B cell (primary cell): ENCODE results near the gene BRI3. TPM values are rescaled to one million over a fixed set of nuclear protein-coding genes. Genes with fewer than 3 reads are reported as not detected.

ENCODE experiments used
- ATAC-seq: fragments of 200-7000 bp; cut with Tn5 transposase; one replicate; pipeline ENCODE4 v1.10.0; 2021; ENCODE audit warnings: low read depth, mild to moderate bottlenecking, moderate number of reproducible peaks, moderate library complexity
- CTCF ChIA-PET: fragments of 350-600 bp; sonication (Branson Sonifier 250); formaldehyde crosslinking; loops from one replicate; lab custom pipeline; 2021; ENCODE audit warnings: antibody characterized with exemption, inconsistent platforms; lab: Charles Lee
- POLR2A ChIA-PET: fragments of 350-600 bp; sonication (Branson Sonifier 250); formaldehyde crosslinking; loops from one replicate; lab custom pipeline; 2021; ENCODE audit warnings: antibody characterized with exemption; lab: Charles Lee
- DNase-seq: peaks from one replicate; pipeline ENCODE4 v3.0.0; 2013
- H2AFZ ChIP-seq: 2 replicates; pipeline ENCODE4 v1.6.1; 2012; ENCODE audit warnings: mild to moderate bottlenecking, low read depth, low read length; ENCODE audit not compliant: insufficient read depth, poor library complexity, severe bottlenecking
- H3K27ac ChIP-seq, 2 donors: 1 replicate in 1 of 2; 2 replicates in 1 of 2; pipeline ENCODE4 v1.5.1; 2012 to 2013; ENCODE audit warnings: low read length in 2 of 2, mild to moderate bottlenecking in 2 of 2, moderate library complexity in 1 of 2
- H3K27me3 ChIP-seq, 4 experiments: fragments of 200-600 bp in 1 of 4; sonication (generic) in 1 of 4; replicated peaks in 1 of 4; 1 replicate in 2 of 4; 2 replicates in 2 of 4; pipeline versions ENCODE4 v1.6.1 to v1.7.0; 2013 to 2016; ENCODE audit warnings: low read length in 3 of 4, mild to moderate bottlenecking in 2 of 4, mixed read lengths in 1 of 4, moderate library complexity in 1 of 4; ENCODE audit not compliant: insufficient read depth in 4 of 4, control insufficient read depth in 3 of 4; ENCODE audit errors: control extremely low read depth in 1 of 4
- H3K36me3 ChIP-seq, 2 experiments: replicated peaks in 1 of 2; 1 replicate in 1 of 2; 2 replicates in 1 of 2; pipeline versions ENCODE4 v1.6.1 to v1.7.1; 2013; ENCODE audit warnings: low read length in 1 of 2; ENCODE audit not compliant: insufficient read depth in 2 of 2, control insufficient read depth in 1 of 2; ENCODE audit errors: control extremely low read depth in 1 of 2, extremely low read depth in 1 of 2
- H3K4me1 ChIP-seq, 2 donors: fragments of 200-600 bp in 1 of 2; sonication (generic) in 1 of 2; 1 replicate in 1 of 2; 2 replicates in 1 of 2; pipeline versions ENCODE4 v1.5.1 to v1.6.1; 2013 to 2017; ENCODE audit warnings: low read length in 2 of 2; ENCODE audit not compliant: control insufficient read depth in 2 of 2, insufficient read depth in 2 of 2
- H3K4me2 ChIP-seq: replicated peaks from 2 replicates; pipeline ENCODE3; 2012; ENCODE audit warnings: mild to moderate bottlenecking, low read depth, low read length; ENCODE audit not compliant: poor library complexity, severe bottlenecking
- H3K4me3 ChIP-seq, 5 experiments: fragments of 200-600 bp in 1 of 5; sonication (generic) in 1 of 5; 1 replicate in 3 of 5; 2 replicates in 2 of 5; pipeline versions ENCODE4 v1.5.1 to v1.7.0; 2011 to 2016; ENCODE audit warnings: low read length in 4 of 5, mild to moderate bottlenecking in 4 of 5, low read depth in 2 of 5, control low read depth in 1 of 5, moderate library complexity in 1 of 5; ENCODE audit not compliant: insufficient read depth in 1 of 5; ENCODE audit errors: control extremely low read depth in 1 of 5, extremely low read depth in 1 of 5
- H3K79me2 ChIP-seq: fragments of 200-600 bp; sonication (generic); one replicate; pipeline ENCODE4 v1.6.0; 2016; ENCODE audit warnings: low read length; ENCODE audit not compliant: control insufficient read depth, insufficient read depth
- H3K9ac ChIP-seq: fragments of 200-600 bp; sonication (generic); 2 replicates; pipeline ENCODE4 v1.6.1; 2017; ENCODE audit warnings: mild to moderate bottlenecking, low read length, moderate library complexity
- H3K9me3 ChIP-seq, 3 donors: one replicate each; pipeline versions ENCODE4 v1.6.1 to v1.7.1; 2013; ENCODE audit warnings: low read length in 2 of 3; ENCODE audit not compliant: control insufficient read depth in 2 of 3, insufficient read depth in 1 of 3; ENCODE audit errors: control extremely low read depth in 1 of 3
- H4K20me1 ChIP-seq: 2 replicates; pipeline ENCODE4 v1.6.0; 2012; ENCODE audit warnings: mild to moderate bottlenecking, low read length; ENCODE audit not compliant: insufficient read depth, control insufficient read depth, poor library complexity, severe bottlenecking
- H3K27ac Mint-ChIP-seq: one replicate; pipeline ENCODE4 v1.8.0; 2021; ENCODE audit warnings: mixed read lengths
- H3K27me3 Mint-ChIP-seq: one replicate; pipeline ENCODE4 v1.8.0; 2021; ENCODE audit warnings: mixed read lengths
- H3K4me1 Mint-ChIP-seq: one replicate; pipeline ENCODE4 v1.8.0; 2021; ENCODE audit warnings: mixed read lengths
- H3K4me3 Mint-ChIP-seq: one replicate; pipeline ENCODE4 v1.8.0; 2021; ENCODE audit warnings: mixed read lengths
- H3K9me3 Mint-ChIP-seq: one replicate; pipeline ENCODE4 v1.8.0; 2022; ENCODE audit warnings: mixed read lengths; ENCODE audit not compliant: insufficient read depth
- EZH2 ChIP-seq: IDR thresholded peaks from 2 replicates; pipeline ENCODE4 v1.6.1; 2012; ENCODE audit warnings: borderline replicate concordance, low read depth, mild to moderate bottlenecking, moderate library complexity, low read length; ENCODE audit not compliant: insufficient read depth, poor library complexity, severe bottlenecking
- WGBS: methylation state at CpG from one replicate; pipeline ENCODE4 v1.1.5; 2013; ENCODE audit warnings: missing lambda C conversion rate; ENCODE audit not compliant: insufficient coverage; 5-methylcytosine and 5-hydroxymethylcytosine counted together
- intact Hi-C: fragments of 100-400 bp; cut with micrococcal nuclease; formaldehyde crosslinking; loops from one replicate; pipeline ENCODE4 v1.10.0; 2022
- polyA plus RNA-seq: library from polyadenylated mRNA; depleted of rRNA; stranded (reverse); fragments of >200 nt; gene quantifications from 2 replicates; pipeline ENCODE4 v1.2.3, GENCODE V29; 2012
- total RNA-seq, 2 donors: library from RNA; stranded (reverse); fragments of 120-200 nt in 1 of 2; gene quantifications; 1 replicate in 1 of 2; 2 replicates in 1 of 2; pipeline versions ENCODE4 v1.2.3 to v1.2.4, GENCODE V29; 2013 to 2022
- TF ChIP-seq, protein P1 (sequence below): fragments of 200-600 bp; IDR thresholded peaks from one replicate; pipeline ENCODE4 v1.8.0; 2022; ENCODE audit warnings: antibody characterized with exemption, mild to moderate bottlenecking

The BRI3 gene
- total and polyA plus RNA-seq, 2 donors (not counting 1 experiment from before 2014, with no cell fraction given) = 21.6 to 86.7 TPM

DNA sequence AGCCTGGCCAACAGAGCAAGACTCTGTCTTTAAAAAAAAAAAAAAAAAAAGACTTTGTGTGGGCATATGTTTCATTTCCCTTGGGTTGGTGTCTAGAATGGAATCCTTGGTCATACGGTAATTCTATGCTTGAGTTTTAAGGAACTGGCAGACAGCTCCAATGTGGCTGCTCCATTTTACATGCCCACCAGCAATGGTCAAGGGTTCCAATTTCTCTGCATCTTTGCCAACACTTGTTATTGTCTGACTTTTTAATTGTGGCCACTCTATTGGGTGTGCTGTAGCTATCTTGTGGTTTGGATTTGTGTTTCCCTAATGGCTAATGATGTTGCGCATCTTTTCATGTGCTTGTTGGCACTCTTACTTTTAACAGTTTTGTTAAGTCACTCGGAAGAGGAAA lies 57.6 kb downstream of the BRI3 start:
- intact Hi-C loops = no loop called here
- no peak for DNase-seq
- H3K36me3 ChIP-seq = no peaks in the 10 kb centered on the region
- no peaks in the 10 kb centered on the region for H3K79me2 ChIP-seq
- Mint-ChIP-seq H3K4me3 (no peak overlapping the region), H3K27ac (no peak overlapping the region), H3K4me1 (no peaks in the 10 kb centered on the region), H3K27me3 (no peaks in the 10 kb centered on the region), H3K9me3 (no peaks in the 10 kb centered on the region)
- TF ChIP-seq, protein P1, sequence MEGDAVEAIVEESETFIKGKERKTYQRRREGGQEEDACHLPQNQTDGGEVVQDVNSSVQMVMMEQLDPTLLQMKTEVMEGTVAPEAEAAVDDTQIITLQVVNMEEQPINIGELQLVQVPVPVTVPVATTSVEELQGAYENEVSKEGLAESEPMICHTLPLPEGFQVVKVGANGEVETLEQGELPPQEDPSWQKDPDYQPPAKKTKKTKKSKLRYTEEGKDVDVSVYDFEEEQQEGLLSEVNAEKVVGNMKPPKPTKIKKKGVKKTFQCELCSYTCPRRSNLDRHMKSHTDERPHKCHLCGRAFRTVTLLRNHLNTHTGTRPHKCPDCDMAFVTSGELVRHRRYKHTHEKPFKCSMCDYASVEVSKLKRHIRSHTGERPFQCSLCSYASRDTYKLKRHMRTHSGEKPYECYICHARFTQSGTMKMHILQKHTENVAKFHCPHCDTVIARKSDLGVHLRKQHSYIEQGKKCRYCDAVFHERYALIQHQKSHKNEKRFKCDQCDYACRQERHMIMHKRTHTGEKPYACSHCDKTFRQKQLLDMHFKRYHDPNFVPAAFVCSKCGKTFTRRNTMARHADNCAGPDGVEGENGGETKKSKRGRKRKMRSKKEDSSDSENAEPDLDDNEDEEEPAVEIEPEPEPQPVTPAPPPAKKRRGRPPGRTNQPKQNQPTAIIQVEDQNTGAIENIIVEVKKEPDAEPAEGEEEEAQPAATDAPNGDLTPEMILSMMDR = no peak
- TF ChIP-seq EZH2 = no peak
- ChIA-PET POLR2A (no interaction called here), CTCF (no interaction called here)
- H3K4me1 ChIP-seq = no peaks in the 10 kb centered on the region
- H3K4me3 ChIP-seq = no peak overlapping the region
- no peak overlapping the region for H2AFZ ChIP-seq
- WGBS = no CpG with 5 or more reads among the region's 3 CpGs
- H3K27ac ChIP-seq = no peak overlapping the region
- peaks cover 0 to 16% (median 6%) of the 10 kb centered on the region in 3 donors for H3K9me3 ChIP-seq
- H3K27me3 ChIP-seq = peaks cover 0 to 2% (median 0%) of the 10 kb centered on the region in 4 experiments
- H4K20me1 ChIP-seq = no peaks in the 10 kb centered on the region
- no peak overlapping the region for H3K9ac ChIP-seq
- no peak overlapping the region for H3K4me2 ChIP-seq
- no peak for ATAC-seq

DNA sequence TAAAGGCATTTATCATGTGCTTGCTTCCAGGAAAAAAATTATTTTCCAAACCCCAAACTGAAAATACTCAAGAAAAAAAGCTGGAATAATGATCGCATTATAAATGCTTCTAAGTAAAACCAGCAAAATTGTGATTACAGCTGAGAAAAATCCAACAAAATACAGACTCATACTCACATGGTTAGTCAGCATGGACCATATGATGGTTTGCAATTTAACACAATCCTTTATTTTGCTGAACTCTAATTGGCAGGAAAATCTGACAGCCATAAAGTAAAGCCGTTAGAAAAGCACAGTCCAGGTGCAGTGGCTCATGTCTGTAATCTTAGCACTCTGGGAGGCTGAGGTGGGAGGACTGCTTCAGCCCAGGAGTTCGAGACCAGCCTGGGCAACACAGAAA lies 59.6 kb downstream of the BRI3 start:
- Histone ChIP-seq H3K36me3 (no peaks in the 10 kb centered on the region), H3K4me2 (no peak overlapping the region), H3K9ac (no peak overlapping the region), H3K4me3 (no peak overlapping the region), H3K79me2 (no peaks in the 10 kb centered on the region), H3K4me1 (no peaks in the 10 kb centered on the region), H3K9me3 (peaks cover 0 to 16% (median 6%) of the 10 kb centered on the region in 3 donors), H4K20me1 (no peaks in the 10 kb centered on the region), H3K27me3 (peaks cover 0 to 2% (median 0%) of the 10 kb centered on the region in 4 experiments), H3K27ac (no peak overlapping the region), H2AFZ (no peak overlapping the region)
- H3K9me3 Mint-ChIP-seq = no peaks in the 10 kb centered on the region
- CTCF ChIA-PET = interaction anchor here (0.6 to 0.7 kb wide), 3 partner anchors 8 to 137 kb away, joined by 3 to 5 read pairs (median 3); no protein-coding TSS in a partner anchor
- no peak overlapping the region for H3K27ac Mint-ChIP-seq
- TF ChIP-seq, protein P1 = no peak
- no peak for TF ChIP-seq EZH2
- DNase-seq = no peak
- intact Hi-C loops = no loop called here
- whole genome bisulfite sequencing = no CpG with 5 or more reads among the region's 3 CpGs
- POLR2A ChIA-PET = no interaction called here
- no peak overlapping the region for H3K4me3 Mint-ChIP-seq
- no peak for ATAC-seq
- no peaks in the 10 kb centered on the region for H3K4me1 Mint-ChIP-seq
- peaks cover 8% of the 10 kb centered on the region for H3K27me3 Mint-ChIP-seq

Other genes starting within 250 kb of the BRI3 start
- gene LMTK2, start 174.8 kb upstream of the BRI3 start, total RNA-seq = 13.1 and 16.7 TPM in 2 replicates
- 4.9 and 7.5 TPM in 2 replicates for gene LMTK2, start 174.8 kb upstream of the BRI3 start, polyA plus RNA-seq
- 0.74 and 0.92 TPM in 2 replicates for gene BHLHA15, start 70.2 kb upstream of the BRI3 start, total RNA-seq
- gene BHLHA15, start 70.2 kb upstream of the BRI3 start, polyA plus RNA-seq = 0.66 and 2.2 TPM in 2 replicates
- 52.2 and 66.4 TPM in 2 replicates for gene TECPR1, start 29.5 kb upstream of the BRI3 start, total RNA-seq
- 20.9 and 23.7 TPM in 2 replicates for gene TECPR1, start 29.5 kb upstream of the BRI3 start, polyA plus RNA-seq
- gene BAIAP2L1, start 119.4 kb downstream of the BRI3 start, total RNA-seq = 2.7 and 3.7 TPM in 2 replicates
- gene BAIAP2L1, start 119.4 kb downstream of the BRI3 start, polyA plus RNA-seq = 0.39 and 1.5 TPM in 2 replicates